Keratinocyte (primary cell): Measurements from ENCODE around the gene NUTM2G. TPM values are rescaled to one million over a fixed set of nuclear protein-coding genes. Genes with fewer than 3 reads are reported as not detected.
"Not testable (repeated sequence)": the region's sequence is repeated elsewhere in the genome, so short reads cannot be mapped to it uniquely, and the experiment has no call there.

Experiments
- DNase-seq: peaks from one replicate; pipeline ENCODE4 v3.0.0-alpha.2; 2011; ENCODE audit warnings: low read depth, missing footprints, low spot score
- FAIRE-seq: peaks from 2 replicates; lab custom pipeline; 2011; peaks lifted over from hg19 to GRCh38; lab: Jason Lieb, UNC
- H2AFZ ChIP-seq: 2 replicates; pipeline ENCODE4 v1.6.0; 2012; ENCODE audit warnings: low read length, control low read depth, inconsistent platforms; ENCODE audit not compliant: control insufficient read depth
- H3K27ac ChIP-seq: 2 replicates; pipeline ENCODE4 v1.5.1; 2011; ENCODE audit warnings: low read length; ENCODE audit not compliant: control insufficient read depth, insufficient read depth
- H3K27me3 ChIP-seq: 3 replicates; pipeline ENCODE4 v1.6.0; 2011; ENCODE audit warnings: low read length; ENCODE audit not compliant: control insufficient read depth, insufficient read depth; ENCODE audit errors: extremely low read depth
- H3K36me3 ChIP-seq, 2 experiments: 2 replicates in 1 of 2; 3 replicates in 1 of 2; pipeline ENCODE4 v1.5.1; 2011; ENCODE audit warnings: low read length in 2 of 2, mild to moderate bottlenecking in 1 of 2; ENCODE audit not compliant: control insufficient read depth in 2 of 2, insufficient read depth in 2 of 2; ENCODE audit errors: extremely low read depth in 1 of 2
- H3K4me1 ChIP-seq: 3 replicates; pipeline ENCODE4 v1.5.1; 2011; ENCODE audit warnings: low read length; ENCODE audit not compliant: control insufficient read depth, insufficient read depth; ENCODE audit errors: extremely low read depth
- H3K4me2 ChIP-seq: 3 replicates; pipeline ENCODE4 v1.6.0; 2011; ENCODE audit warnings: low read depth, low read length; ENCODE audit not compliant: control insufficient read depth, insufficient read depth; ENCODE audit errors: extremely low read depth
- H3K4me3 ChIP-seq, 3 experiments: fragments of 200-600 bp in 1 of 3; sonication (generic) in 1 of 3; 2 replicates in 2 of 3; 3 replicates in 1 of 3; pipeline ENCODE4 v1.5.1; 2011 to 2016; ENCODE audit warnings: low read length in 3 of 3, mild to moderate bottlenecking in 3 of 3, control low read depth in 2 of 3, inconsistent platforms in 1 of 3, low read depth in 1 of 3, mixed read lengths in 1 of 3, mixed run types in 1 of 3, moderate library complexity in 1 of 3; ENCODE audit not compliant: control insufficient read depth in 2 of 3, insufficient read depth in 2 of 3; ENCODE audit errors: extremely low read depth in 1 of 3
- H3K79me2 ChIP-seq: 2 replicates; pipeline ENCODE4 v1.6.0; 2012; ENCODE audit warnings: low read length; ENCODE audit not compliant: control insufficient read depth, insufficient read depth
- H3K9ac ChIP-seq: 3 replicates; pipeline ENCODE4 v1.6.0; 2011; ENCODE audit warnings: low read length; ENCODE audit not compliant: control insufficient read depth, insufficient read depth; ENCODE audit errors: extremely low read depth
- H3K9me1 ChIP-seq: 3 replicates; pipeline ENCODE4 v1.6.0; 2011; ENCODE audit warnings: low read length; ENCODE audit not compliant: control insufficient read depth, insufficient read depth; ENCODE audit errors: extremely low read depth
- H3K9me3 ChIP-seq: 2 replicates; pipeline ENCODE4 v1.5.1; 2012; ENCODE audit warnings: low read depth, low read length; ENCODE audit not compliant: control insufficient read depth
- H4K20me1 ChIP-seq: 3 replicates; pipeline ENCODE4 v1.6.0; 2011; ENCODE audit warnings: low read length; ENCODE audit not compliant: control insufficient read depth, insufficient read depth; ENCODE audit errors: extremely low read depth
- dilution Hi-C: fragments of 300-500 bp; cut with MboI; formaldehyde crosslinking; loops from one replicate; pipeline ENCODE4 v1.7.0; 2020; ENCODE audit warnings: low sequenced_read_pairs; ENCODE audit not compliant: extremely low pct_ligation_motif_present
- polyA plus RNA-seq, 5 experiments: library from polyadenylated mRNA; depleted of rRNA in 3 of 5; stranded (reverse) in 3 of 5; stranded (forward) in 1 of 5; unstranded in 1 of 5; fragments of >200 nt; gene quantifications; 1 replicate in 1 of 5; 2 replicates in 3 of 5; 3 replicates in 1 of 5; pipeline versions ENCODE4 v1.2.1 to v1.2.3, GENCODE V29; 2011 to 2012; ENCODE audit warnings: missing spikeins in 2 of 5, low read depth in 1 of 5, low replicate concordance in 1 of 5

The NUTM2G gene
- polyA plus RNA-seq, 1 donor (not counting 4 experiments of a cell fraction or from before 2014, with no cell fraction given): not detected

GRCh38 chr9:96908479-96908878, 20.2 kb upstream of the NUTM2G start:
- DNase-seq, dilution Hi-C loops, H3K4me3 ChIP-seq, H3K27ac ChIP-seq, H3K9me3 ChIP-seq, H3K9me1 ChIP-seq, H3K27me3 ChIP-seq, H3K36me3 ChIP-seq, H3K4me1 ChIP-seq, H3K4me2 ChIP-seq, H3K79me2 ChIP-seq, FAIRE-seq, H2AFZ ChIP-seq, H4K20me1 ChIP-seq, H3K9ac ChIP-seq: not testable (repeated sequence)

DNA sequence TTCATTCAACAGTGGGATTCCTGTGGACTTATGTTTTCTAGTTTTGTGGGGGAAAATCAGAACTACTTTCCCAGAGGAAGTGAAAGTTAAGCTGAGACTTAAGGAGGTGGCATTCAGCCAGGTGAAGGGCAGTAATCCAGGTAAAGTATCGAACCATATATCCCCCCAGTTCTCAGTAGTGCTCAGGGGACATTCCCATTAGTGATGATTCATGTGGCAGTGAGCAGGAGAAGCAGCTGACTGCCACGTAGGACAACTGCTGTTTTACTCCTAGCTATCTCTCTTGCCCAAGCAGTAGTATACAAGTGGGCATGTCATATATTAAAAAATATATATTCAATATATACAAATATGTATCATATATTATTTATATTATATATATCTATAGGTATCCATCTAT, 13.1 kb upstream of the NUTM2G start:
- H3K27ac ChIP-seq, H3K9me1 ChIP-seq, H4K20me1 ChIP-seq, H3K36me3 ChIP-seq, FAIRE-seq, dilution Hi-C loops, H3K4me3 ChIP-seq, H3K4me1 ChIP-seq, H3K27me3 ChIP-seq, DNase-seq, H3K4me2 ChIP-seq, H3K9me3 ChIP-seq, H3K79me2 ChIP-seq, H2AFZ ChIP-seq, H3K9ac ChIP-seq: not testable (repeated sequence)

DNA sequence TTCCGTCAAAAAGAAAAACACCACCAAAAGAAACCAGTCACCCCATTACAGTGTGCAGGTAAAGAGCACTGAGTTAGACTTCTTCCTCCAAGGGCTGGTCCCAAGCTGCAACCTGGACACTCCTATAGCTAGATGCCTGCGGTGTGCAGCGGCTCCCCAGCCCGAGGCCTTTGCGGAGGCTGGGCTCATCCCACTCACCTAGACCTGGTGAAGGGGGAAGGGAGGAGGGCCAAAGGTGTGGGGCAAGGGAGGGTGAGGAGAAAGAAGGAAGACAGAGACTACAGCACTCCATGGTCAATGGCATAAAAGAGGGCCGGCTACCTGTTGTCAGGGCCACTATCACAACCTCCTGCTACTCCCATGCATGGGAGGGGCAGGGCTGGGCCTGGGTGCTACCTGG, 12.1 kb upstream of the NUTM2G start:
- FAIRE-seq, H3K27me3 ChIP-seq, dilution Hi-C loops: not testable (repeated sequence)

GRCh38 chr9:96918550-96918949, 10.1 kb upstream of the NUTM2G start:
- H4K20me1 ChIP-seq, H3K9ac ChIP-seq, FAIRE-seq, H3K9me3 ChIP-seq, H3K4me3 ChIP-seq, H3K36me3 ChIP-seq, dilution Hi-C loops, H3K9me1 ChIP-seq, H3K79me2 ChIP-seq, H3K27me3 ChIP-seq, H3K27ac ChIP-seq, H3K4me2 ChIP-seq, H3K4me1 ChIP-seq, DNase-seq, H2AFZ ChIP-seq: not testable (repeated sequence)

More for the DNA sequence above, 12.1 kb upstream of the NUTM2G start:
- H3K4me3 ChIP-seq, H3K9me1 ChIP-seq, H3K9me3 ChIP-seq, DNase-seq, H3K36me3 ChIP-seq, H3K4me1 ChIP-seq, H3K9ac ChIP-seq, H4K20me1 ChIP-seq, H3K4me2 ChIP-seq, H3K79me2 ChIP-seq, H2AFZ ChIP-seq, H3K27ac ChIP-seq: not testable (repeated sequence)

DNA sequence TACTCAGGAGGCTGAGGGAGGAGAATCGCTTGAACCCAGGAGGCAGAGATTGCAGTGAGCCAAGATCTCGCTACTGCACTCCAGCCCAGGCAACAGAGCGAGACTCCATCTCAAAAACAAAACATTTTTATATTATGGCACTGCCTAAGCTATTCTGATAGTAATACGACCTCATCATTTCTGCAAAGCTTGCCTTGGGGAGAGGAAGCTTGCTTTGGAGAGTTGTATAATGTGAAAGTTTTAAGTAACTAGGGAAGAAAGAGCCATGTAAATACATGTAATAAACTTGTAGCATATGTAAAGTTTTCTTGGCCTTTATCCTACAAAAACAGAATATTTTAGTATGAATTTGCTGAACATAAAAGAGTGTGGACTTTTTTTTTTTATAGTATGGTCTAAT, 7.8 kb upstream of the NUTM2G start:
- H2AFZ ChIP-seq, H4K20me1 ChIP-seq, dilution Hi-C loops, H3K9me1 ChIP-seq, FAIRE-seq, H3K36me3 ChIP-seq, H3K9ac ChIP-seq, H3K4me2 ChIP-seq, H3K27ac ChIP-seq, H3K4me1 ChIP-seq, H3K4me3 ChIP-seq, DNase-seq, H3K27me3 ChIP-seq, H3K79me2 ChIP-seq, H3K9me3 ChIP-seq: not testable (repeated sequence)
